Activated CD8-positive, alpha-beta T cell treated with anti-CD3 and anti-CD28 coated beads for 36 hours (primary cell): Measurements from ENCODE around the gene BEST2. TPM values are rescaled to one million over a fixed set of nuclear protein-coding genes. Genes with fewer than 3 reads are reported as not detected.

Experiments
- ATAC-seq: fragments of 200-7000 bp; cut with Tn5 transposase; one replicate; pipeline ENCODE4 v1.10.0; 2021; ENCODE audit warnings: mild to moderate bottlenecking, moderate library complexity
- CTCF ChIA-PET: fragments of 350-600 bp; sonication (Branson Sonifier 250); formaldehyde crosslinking; loops from one replicate; lab custom pipeline; 2021; ENCODE audit warnings: antibody characterized with exemption; lab: Charles Lee
- POLR2A ChIA-PET: fragments of 350-600 bp; sonication (Branson Sonifier 250); formaldehyde crosslinking; loops from one replicate; lab custom pipeline; 2021; ENCODE audit warnings: antibody characterized with exemption; lab: Charles Lee
- DNase-seq: peaks from one replicate; pipeline ENCODE4 v3.0.0-alpha.2; 2020
- H3K27ac Mint-ChIP-seq: one replicate; pipeline ENCODE4 v1.8.0; 2021; ENCODE audit warnings: mild to moderate bottlenecking, mixed read lengths
- H3K27me3 Mint-ChIP-seq: one replicate; pipeline ENCODE4 v1.8.0; 2021; ENCODE audit warnings: mixed read lengths
- H3K36me3 Mint-ChIP-seq: one replicate; pipeline ENCODE4 v1.8.0; 2021; ENCODE audit warnings: low read depth, mixed read lengths
- H3K4me1 Mint-ChIP-seq: one replicate; pipeline ENCODE4 v1.8.0; 2021; ENCODE audit warnings: low read depth, mixed read lengths
- H3K4me3 Mint-ChIP-seq: one replicate; pipeline ENCODE4 v1.8.0; 2021; ENCODE audit warnings: mild to moderate bottlenecking, moderate library complexity, mixed read lengths
- H3K9me3 Mint-ChIP-seq: one replicate; pipeline ENCODE4 v1.8.0; 2021; ENCODE audit warnings: mixed read lengths
- CTCF ChIP-seq: fragments of 200-600 bp; IDR thresholded peaks from one replicate; pipeline ENCODE4 v1.8.0; 2022; ENCODE audit warnings: antibody characterized with exemption, mild to moderate bottlenecking
- intact Hi-C: fragments of 100-400 bp; cut with micrococcal nuclease; formaldehyde crosslinking; loops from one replicate; pipeline ENCODE4 v1.10.0; 2022
- total RNA-seq, 2 experiments: library from RNA; stranded (reverse); gene quantifications; one replicate each; pipeline ENCODE4 v1.2.3, GENCODE V29; 2021

Gene BEST2
- total RNA-seq, 2 experiments from 2014 or later = not detected

GRCh38 chr19:12715929-12716328, 35.7 kb upstream of the BEST2 start:
- peaks cover 51% of the 10 kb centered on the region for H3K36me3 Mint-ChIP-seq
- TF ChIP-seq CTCF = no peak

GRCh38 chr19:12720296-12720695, 31.3 kb upstream of the BEST2 start:
- Mint-ChIP-seq H3K36me3 (peaks cover 49% of the 10 kb centered on the region), H3K4me3 (peak overlapping the region; percentile 96), H3K9me3 (no peaks in the 10 kb centered on the region), H3K27me3 (no peaks in the 10 kb centered on the region), H3K4me1 (peaks cover 30% of the 10 kb centered on the region), H3K27ac (peak overlapping the region; percentile 65)
- POLR2A ChIA-PET = interaction anchor here (0.7 to 9.0 kb wide), 6 partner anchors 11 to 72 kb away, joined by 3 to 160 read pairs (median 10); partner anchors contain the start of genes FBXW9, GET3 and TRIR
- no peak for ATAC-seq
- no peak for TF ChIP-seq CTCF
- DNase-seq = no peak
- intact Hi-C loops = no loop called here
- CTCF ChIA-PET = interaction anchor here (0.7 to 5.5 kb wide), 5 partner anchors 38 to 199 kb away, joined by 3 to 24 read pairs (median 3); partner anchors contain the start of gene SYCE2

More at GRCh38 chr19:12715929-12716328, 35.7 kb upstream of the BEST2 start:
- H3K27ac Mint-ChIP-seq = no peak overlapping the region
- no peaks in the 10 kb centered on the region for H3K9me3 Mint-ChIP-seq
- H3K4me1 Mint-ChIP-seq = peaks cover 19% of the 10 kb centered on the region
- POLR2A ChIA-PET = interaction anchor here (0.6 to 3.7 kb wide), 4 partner anchors 12 to 50 kb away, joined by 3 to 15 read pairs (median 4); partner anchors contain the start of gene FBXW9
- no peak overlapping the region for H3K4me3 Mint-ChIP-seq
- CTCF ChIA-PET = interaction anchor here (1.1 to 2.9 kb wide), 3 partner anchors 42 to 50 kb away, joined by 5 to 18 read pairs (median 11); no protein-coding TSS in a partner anchor
- DNase-seq = no peak
- no peak for ATAC-seq
- no peaks in the 10 kb centered on the region for H3K27me3 Mint-ChIP-seq
- intact Hi-C loops = no loop called here

GRCh38 chr19:12720851-12721655, 30.5 kb upstream of the BEST2 start:
- ChIA-PET CTCF (interaction anchor here (0.7 to 5.5 kb wide), 8 partner anchors 37 to 198 kb away, joined by 3 to 24 read pairs (median 4); partner anchors contain the start of gene SYCE2), POLR2A (interaction anchor here (0.7 to 9.0 kb wide), 8 partner anchors 9 to 211 kb away, joined by 3 to 160 read pairs (median 8); partner anchors contain the start of genes DHPS, FBXW9, GET3 and TRIR)
- Mint-ChIP-seq H3K27ac (peak overlapping the region; percentile 92), H3K4me3 (peak overlapping the region; percentile 96), H3K27me3 (no peaks in the 10 kb centered on the region), H3K9me3 (no peaks in the 10 kb centered on the region), H3K36me3 (peaks cover 45% of the 10 kb centered on the region), H3K4me1 (peaks cover 30% of the 10 kb centered on the region)
- intact Hi-C loops = no loop called here
- ATAC-seq = no peak
- peak; percentile 38 for DNase-seq
- no peak for TF ChIP-seq CTCF

- Mint-ChIP-seq H3K27ac (peak overlapping the region; percentile 92), H3K36me3 (peaks cover 44% of the 10 kb centered on the region), H3K27me3 (no peaks in the 10 kb centered on the region), H3K4me3 (peak overlapping the region; percentile 96), H3K4me1 (peaks cover 31% of the 10 kb centered on the region), H3K9me3 (no peaks in the 10 kb centered on the region)
- peak; percentile 58 for ATAC-seq
- POLR2A ChIA-PET = interaction anchor here (0.7 to 9.0 kb wide), 14 partner anchors 10 to 210 kb away, joined by 3 to 160 read pairs (median 4); partner anchors contain the start of genes DHPS, FBXW9, GET3 and JUNB
- peak; percentile 67 for DNase-seq
- CTCF ChIA-PET = interaction anchor here (1.0 to 5.5 kb wide), 9 partner anchors 12 to 126 kb away, joined by 3 to 32 read pairs (median 9); partner anchors contain the start of gene TRIR
- intact Hi-C loops = loop anchor here (2.0 kb wide), 1 partner anchor 15 kb away; the partner anchor contains the start of gene GET3
- TF ChIP-seq CTCF = no peak
Observed at GRCh38 chr19:12721656-12722565, 29.7 kb upstream of the BEST2 start.
